Brain pericyte (primary cell): ENCODE data around the gene EIF4A3.

ENCODE experiments used
- DNase-seq: peaks from one replicate; pipeline ENCODE4 v3.0.0-alpha.2; 2012; ENCODE audit warnings: low read depth, low spot score

Gene EIF4A3

GRCh38 chr17:80137131-80137530 lies 9.8 kb downstream of the EIF4A3 start:
- DNase-seq, result no peak

DNA sequence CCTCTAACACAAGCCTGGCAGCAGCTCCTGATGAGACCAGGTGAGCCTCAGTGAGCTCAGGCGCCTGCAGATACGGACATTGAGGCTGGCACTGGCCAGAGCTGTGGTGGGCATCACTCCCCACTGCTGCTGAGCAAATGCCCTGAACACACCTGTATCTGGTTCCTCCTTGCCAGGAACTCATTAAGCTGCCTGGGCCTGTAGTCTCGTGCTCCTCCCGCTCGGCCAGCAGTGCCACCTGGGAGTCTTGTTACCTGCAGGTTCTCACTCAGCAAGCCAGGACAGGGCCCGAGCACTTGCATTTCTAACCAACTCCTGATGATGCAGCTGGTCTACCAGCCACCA lies 13.3 kb downstream of the EIF4A3 start:
- no peak for DNase-seq

DNA sequence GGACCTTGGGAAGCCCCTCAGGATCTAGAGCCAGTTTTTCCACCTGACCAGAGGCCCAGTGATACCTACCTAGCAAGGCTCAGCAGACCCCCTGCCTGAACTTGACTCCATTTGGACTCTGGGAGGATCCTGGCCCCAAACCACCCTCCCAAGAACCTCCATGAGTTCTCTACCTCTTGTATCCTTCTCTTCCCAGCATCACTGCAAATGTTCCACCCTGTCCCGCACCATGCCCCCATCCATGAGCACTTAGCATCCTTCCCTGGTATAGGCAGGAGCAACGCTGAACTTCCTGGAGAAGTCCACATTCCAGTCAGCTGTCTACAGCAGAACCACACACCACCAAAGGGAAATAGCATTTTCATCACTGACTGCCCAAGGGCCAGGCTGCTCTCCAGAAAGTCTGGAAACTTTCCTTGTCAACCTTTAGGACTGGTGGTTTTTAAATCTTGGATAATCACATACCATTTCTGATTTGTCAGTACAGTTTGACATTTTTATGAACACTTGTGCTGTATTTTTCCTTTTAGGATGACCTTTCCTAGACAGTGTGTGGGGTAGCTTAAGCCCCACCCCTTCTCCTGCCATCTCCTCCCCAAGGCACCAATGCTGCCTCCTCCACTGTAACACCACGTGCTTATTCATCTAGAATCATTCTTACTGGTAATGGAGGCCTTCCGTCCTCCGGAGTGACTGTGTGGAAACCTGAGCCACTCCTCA lies 13.9 kb downstream of the EIF4A3 start:
- no peak for DNase-seq

DNA sequence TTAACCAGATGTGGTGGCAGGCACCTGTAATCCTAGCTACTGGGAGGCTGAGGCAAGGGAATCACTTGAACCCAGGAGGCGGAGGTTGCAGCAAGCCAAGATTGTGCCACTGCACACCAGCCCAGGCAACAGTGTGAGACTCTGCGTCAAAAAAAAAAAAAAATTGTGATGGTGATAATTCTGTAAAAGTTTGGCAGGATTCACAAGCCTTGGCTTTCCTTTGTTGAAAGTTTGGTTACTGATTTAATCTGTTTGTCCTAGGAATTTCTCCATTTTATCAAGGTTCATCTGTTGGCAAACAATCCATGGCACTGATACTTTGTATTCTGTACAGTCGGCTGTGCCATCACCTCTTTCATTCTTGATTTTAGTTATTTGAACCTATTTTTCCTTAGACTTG lies 15.9 kb downstream of the EIF4A3 start:
- no peak for DNase-seq

GRCh38 chr17:80129006-80129565 lies 17.8 kb downstream of the EIF4A3 start:
- DNase-seq, result no peak

GRCh38 chr17:80126449-80126715 lies 20.5 kb downstream of the EIF4A3 start:
- DNase-seq, result no peak

GRCh38 chr17:80125656-80126448 lies 21.1 kb downstream of the EIF4A3 start:
- no peak for DNase-seq

DNA sequence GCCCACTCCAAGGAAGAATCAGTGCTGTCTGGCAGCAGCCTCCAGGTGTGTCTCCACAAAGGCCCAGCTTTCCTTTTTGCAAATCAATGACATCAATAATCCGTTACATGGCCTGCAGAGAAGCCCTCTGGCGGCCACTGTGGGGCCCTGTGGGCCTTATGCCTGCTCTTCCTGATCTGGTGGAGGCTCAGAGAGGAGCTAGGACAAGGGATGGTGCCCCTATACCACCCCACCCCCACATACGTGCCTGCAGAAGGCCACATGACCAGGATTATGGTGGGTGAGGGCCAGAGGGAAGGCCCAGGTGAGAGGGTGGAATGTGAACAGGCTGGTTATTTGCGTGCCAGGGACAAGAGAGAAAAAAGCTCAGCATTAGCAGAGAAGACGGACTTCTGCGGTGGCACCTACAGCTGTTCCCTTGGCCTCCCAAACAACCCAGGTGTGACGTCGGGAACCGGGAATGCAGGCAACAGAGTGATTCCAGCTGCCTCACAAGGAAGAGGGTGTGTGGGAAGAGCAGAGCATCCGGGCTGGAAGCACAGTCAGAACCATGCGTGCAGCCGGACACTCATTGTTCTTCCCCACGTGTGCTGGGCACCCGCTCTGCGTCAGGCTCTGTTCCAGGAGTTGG lies 22.5 kb downstream of the EIF4A3 start:
- no peak for DNase-seq

DNA sequence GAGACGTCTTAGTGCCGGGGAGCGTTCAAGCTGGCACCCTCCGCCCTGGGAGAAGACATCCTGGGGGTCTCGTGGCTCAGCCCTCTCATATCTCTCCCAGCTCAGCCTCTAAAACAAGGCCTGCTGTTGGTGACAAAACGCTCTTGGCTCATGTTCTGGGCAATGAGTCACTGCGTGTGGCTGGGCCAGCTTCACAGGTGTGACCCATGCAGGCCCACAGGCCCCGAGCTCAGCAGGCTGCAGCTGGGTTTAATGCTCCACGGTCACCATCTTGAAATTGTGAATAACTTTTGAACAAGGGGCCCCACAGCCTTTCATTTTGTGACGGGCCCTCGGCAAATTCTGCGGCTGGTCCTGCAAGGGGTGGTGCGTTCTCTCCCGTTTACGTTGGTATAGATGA lies 23.1 kb downstream of the EIF4A3 start:
- no peak for DNase-seq

DNA sequence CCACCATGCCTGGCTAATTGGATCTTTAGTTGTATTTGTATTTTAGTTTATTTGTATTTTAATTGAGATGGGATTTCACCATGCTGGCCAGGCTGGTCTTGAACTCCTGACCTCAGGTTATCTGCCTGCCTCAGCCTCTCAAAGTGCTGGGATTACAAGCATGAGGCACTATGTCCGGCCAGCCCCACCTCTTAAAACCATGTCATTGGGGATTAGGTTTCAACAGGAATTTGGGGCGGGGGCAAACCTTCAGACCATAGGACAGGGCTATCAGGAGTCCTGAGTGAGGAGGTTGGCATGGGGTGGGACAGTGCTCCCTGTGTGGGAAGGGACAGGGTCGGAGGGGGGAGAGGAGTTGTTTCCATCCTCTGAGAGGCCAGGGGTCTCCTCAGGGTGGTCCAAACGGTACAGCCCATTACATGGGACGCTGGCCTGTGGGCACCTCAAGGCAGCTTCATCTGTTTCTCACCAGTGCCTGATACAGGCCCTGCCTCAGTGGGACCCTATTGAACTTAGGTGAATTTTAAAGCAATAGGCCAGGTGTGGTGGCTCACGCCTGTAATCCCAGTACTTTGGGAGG lies 23.9 kb downstream of the EIF4A3 start:
- no peak for DNase-seq

- DNase-seq, result no peak
These were observed 24.8 kb downstream of the EIF4A3 start for GRCh38 chr17:80122026-80122575.

- no peak for DNase-seq
These were observed 27.1 kb downstream of the EIF4A3 start for GRCh38 chr17:80119839-80120238.

- DNase-seq, result no peak
These were observed 27.6 kb downstream of the EIF4A3 start for GRCh38 chr17:80119271-80119791.

- DNase-seq, result no peak
These were observed 28.2 kb downstream of the EIF4A3 start for GRCh38 chr17:80118601-80119270.

DNA sequence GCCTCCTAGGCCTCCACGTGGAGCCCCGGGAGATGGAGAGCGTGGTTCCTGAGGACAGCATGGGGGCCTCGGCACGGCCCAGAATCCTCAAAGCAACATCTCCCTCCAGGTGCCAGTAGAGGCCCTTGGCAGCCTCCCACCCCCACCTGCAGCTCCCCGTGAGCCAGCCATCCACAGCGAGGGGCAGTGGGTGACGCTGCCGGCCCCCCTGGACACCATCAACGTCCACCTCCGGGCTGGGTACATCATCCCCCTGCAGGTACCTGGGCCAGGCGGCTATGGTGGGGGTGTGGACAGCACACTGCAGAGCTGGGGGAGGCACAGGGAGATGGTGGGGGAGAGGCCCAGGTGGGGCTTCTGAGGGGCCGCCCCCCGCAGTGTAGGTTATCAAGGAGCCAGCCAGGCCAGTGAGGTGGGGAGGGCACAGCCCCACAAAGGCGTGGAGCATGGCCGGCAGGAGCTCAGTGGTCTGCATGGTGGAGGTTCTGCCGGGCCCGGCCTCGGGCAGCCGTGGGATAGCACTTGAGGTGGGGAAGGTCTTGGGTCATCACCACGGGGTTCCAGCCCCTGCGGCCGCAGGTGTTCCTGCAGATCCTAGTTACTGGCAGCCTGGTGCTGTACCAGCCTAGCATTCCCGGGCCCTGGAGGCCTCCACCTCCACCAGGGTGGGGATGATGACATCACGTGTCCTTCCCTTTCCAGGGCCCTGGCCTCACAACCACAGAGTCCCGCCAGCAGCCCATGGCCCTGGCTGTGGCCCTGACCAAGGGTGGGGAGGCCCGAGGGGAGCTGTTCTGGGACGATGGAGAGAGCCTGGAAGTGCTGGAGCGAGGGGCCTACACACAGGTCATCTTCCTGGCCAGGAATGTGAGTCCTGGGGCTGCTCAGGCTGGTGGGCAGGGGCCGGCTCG lies 29.2 kb downstream of the EIF4A3 start:
- no peak for DNase-seq

DNA sequence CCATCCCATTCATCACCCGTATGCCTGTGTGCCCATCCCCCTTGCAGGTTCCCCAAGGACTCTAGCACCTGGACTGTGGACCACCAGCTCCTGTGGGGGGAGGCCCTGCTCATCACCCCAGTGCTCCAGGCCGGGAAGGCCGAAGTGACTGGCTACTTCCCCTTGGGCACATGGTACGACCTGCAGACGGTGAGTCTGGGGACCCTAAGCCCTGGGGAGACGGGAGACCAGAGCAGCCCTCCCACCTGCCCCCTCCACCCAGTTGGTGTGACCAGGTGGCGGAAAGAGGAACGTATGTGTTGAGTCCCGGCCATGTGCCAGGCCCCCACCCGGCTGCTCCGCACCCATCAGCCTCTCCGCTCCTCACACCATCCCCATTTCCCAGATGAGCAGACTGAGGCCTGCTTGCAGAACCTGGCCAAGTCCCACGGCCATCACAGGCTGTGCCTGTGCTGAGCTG lies 30.0 kb downstream of the EIF4A3 start:
- no peak for DNase-seq

DNA sequence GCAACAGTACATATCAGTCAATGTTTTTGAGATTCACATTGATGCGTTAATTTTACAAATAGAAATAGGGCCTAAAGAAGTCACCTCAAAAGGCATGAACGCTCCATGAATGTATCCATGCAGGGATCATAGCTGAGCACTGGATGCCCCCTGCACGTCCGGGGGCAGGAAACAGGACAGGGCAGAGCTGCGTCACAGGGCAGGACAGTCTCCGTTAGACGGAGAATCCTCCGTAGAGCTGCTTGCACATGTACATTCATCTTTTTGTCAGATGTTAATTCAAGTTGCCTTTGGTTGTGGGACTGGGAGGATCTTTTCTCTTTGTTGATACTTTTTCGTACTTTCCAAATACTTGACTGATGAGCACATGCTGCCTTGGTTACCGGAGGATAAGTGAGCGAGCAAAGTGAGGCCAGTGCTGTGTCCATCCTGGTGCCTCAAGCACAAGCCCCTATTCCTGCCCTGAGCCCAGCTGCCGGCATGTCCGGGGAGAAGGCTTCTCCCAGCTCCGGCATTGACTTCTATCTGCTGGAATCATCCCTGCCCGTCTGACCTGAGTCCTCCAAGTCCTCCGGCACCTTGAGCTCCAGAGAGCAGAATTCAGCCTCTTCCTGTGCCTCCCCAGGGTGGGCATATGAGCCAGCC lies 30.5 kb downstream of the EIF4A3 start:
- no peak for DNase-seq

DNA sequence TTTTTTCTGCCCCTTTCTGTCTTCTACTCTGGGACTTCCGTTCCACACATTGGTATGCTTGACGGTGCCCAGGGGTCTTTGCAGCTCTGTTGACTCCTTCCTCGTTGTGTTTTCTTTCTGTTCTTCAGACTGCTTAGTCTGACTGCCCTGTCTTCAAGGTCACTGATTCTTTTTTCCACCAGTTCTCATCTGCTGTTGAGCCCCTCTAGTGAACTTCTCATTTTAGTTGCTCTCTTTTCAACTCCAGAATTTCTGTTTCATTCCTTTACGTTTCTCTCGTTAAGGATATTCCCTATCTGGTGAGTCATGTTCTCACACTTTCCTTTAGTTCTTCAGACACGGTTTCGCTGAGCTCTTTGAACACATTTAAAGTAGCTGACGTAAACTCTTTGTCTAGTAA lies 31.8 kb downstream of the EIF4A3 start:
- DNase-seq, result no peak

DNA sequence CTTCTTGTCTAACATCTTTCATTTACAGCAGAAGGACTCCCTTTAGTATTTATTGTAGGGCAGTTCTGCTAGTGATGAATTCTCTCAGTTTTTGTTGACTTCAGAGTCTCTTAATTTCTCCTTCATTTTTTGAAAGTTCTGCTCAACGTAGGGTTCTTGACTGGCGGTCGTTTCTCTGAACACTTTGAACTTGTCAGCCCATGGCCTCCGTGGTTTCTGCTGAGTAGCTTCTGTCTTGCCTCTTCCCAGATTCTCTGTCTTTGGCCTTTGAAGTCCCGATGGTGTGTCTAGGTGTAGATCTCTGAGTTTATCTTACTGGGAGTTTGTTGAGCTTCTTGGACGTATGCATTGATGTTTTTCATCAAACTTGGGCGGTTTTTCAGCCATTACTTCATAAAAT lies 32.2 kb downstream of the EIF4A3 start:
- no peak for DNase-seq

DNA sequence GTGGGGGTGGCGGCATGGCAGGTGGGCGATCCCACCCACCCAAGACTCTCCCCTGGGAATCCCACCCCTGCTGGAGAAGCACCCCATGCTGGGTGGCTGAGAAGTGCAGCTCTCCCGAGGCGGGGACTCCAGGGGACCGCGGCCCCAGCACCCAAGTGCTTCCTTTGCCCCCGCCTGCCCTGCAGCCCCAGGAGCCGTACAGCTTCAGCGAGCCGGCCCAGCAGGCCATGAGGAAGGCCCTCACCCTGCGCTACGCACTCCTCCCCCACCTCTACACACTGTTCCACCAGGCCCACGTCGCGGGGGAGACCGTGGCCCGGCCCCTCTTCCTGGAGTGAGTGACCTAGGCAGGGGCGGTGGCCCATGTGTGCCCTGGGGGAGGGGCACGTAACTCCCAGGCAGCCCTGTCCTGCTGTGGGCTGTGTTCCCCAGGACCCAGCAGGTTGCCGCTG lies 33.9 kb downstream of the EIF4A3 start:
- no peak for DNase-seq
